ENCODE results near the gene TM7SF2.

Gene TM7SF2

DNA sequence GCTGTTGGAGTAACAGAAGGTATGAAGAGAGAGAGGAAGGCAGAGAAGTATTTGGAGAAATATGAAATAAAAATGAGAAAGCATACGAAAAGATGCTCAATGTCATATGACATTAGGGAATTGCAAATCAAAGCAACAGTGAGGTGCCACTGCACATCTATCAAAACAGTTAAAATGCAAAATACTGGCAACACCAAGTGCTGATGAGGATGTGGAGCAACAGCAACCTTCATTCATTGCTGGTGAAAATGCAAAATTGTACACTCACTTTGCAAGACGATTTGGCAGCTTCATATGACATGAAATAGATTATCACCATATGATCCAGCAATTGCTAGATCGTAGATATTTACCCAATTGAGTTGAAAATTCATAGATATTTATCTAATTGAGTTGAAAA, 49.0 kb downstream of the TM7SF2 start:
- no peak for DNase-seq

- DNase-seq: no peak
Observed at GRCh38 chr11:65163684-65164083, 52.0 kb downstream of the TM7SF2 start.

Data from fibroblast of skin of right quadriceps (primary cell).